ENCODE results near the gene RNF214. TPM values are rescaled to one million over a fixed set of nuclear protein-coding genes. Genes with fewer than 3 reads are reported as not detected.
A peak's percentile ranks its signal among the peaks of the same experiment; 100 is the strongest.

Gene RNF214
- total RNA-seq, 1 experiment from 2014 or later = 28.1 TPM

- TF ChIP-seq CTCF (conservative IDR thresholded peaks at IDR 0.05) (peak; percentile 34; the same call in 1 of the 2 replicates), EZH2 (IDR thresholded peaks at IDR 0.05; ENCODE audit: low read depth) (no peak)
- Histone ChIP-seq H3K4me3 (no peak overlapping the region), H3K9me3 (ENCODE audit: insufficient read depth, low read depth) (no peaks in the 10 kb centered on the region), H3K27me3 (ENCODE audit: insufficient read depth, low read depth) (no peaks in the 10 kb centered on the region), H3K4me2 (no peak overlapping the region), H3K79me2 (ENCODE audit: low read depth) (no peaks in the 10 kb centered on the region), H3K27ac (no peak overlapping the region), H3K4me1 (replicated peaks; ENCODE audit: insufficient read depth) (no peaks in the 10 kb centered on the region), H2AFZ (no peak overlapping the region), H3K9me2 (ENCODE audit: insufficient read depth) (no peaks in the 10 kb centered on the region), H3K36me3 (ENCODE audit: low read depth) (no peaks in the 10 kb centered on the region), H4K20me1 (ENCODE audit: insufficient read depth) (no peaks in the 10 kb centered on the region; the same call in 1 of the 2 replicates), H3F3A (ENCODE audit: insufficient read depth, low read depth) (no peaks in the 10 kb centered on the region)
- intact Hi-C loops (cut with micrococcal nuclease; ENCODE audit: unreplicated experiment) = no loop called here
- DNase-seq = no peak
- POLR2A ChIA-PET (ENCODE audit: unreplicated experiment) = no interaction called here
- no TSS peak for BruUV-seq (replicated peaks)
- CTCF ChIA-PET = no interaction called here
Observed at GRCh38 chr11:117197516-117198456, 34.7 kb upstream of the RNF214 start.

GRCh38 chr11:117198613-117199012, 33.9 kb upstream of the RNF214 start:
- no peak for TF ChIP-seq EZH2 (IDR thresholded peaks at IDR 0.05; ENCODE audit: low read depth)
- TF ChIP-seq CTCF (conservative IDR thresholded peaks at IDR 0.05) = no peak
- no peaks in the 10 kb centered on the region for H3K79me2 ChIP-seq (ENCODE audit: low read depth)

GRCh38 chr11:117199053-117199915, 33.2 kb upstream of the RNF214 start, which contains the start of gene TAGLN:
Gene TAGLN, plus strand, starts transcription at chr11:117199370. Its CDS starts 3,644 bp downstream, at chr11:117203014.
- Histone ChIP-seq H3K9me2 (ENCODE audit: insufficient read depth) (no peaks in the 10 kb centered on the region), H3F3A (ENCODE audit: insufficient read depth, low read depth) (no peaks in the 10 kb centered on the region), H4K20me1 (ENCODE audit: insufficient read depth) (no peaks in the 10 kb centered on the region; the same call in 1 of the 2 replicates), H3K36me3 (ENCODE audit: low read depth) (no peaks in the 10 kb centered on the region), H3K27ac (no peak within 1 kb of the TSS), H3K4me2 (no peak within 1 kb of the TSS), H3K79me2 (ENCODE audit: low read depth) (no peaks in the 10 kb centered on the region), H2AFZ (no peak within 1 kb of the TSS), H3K4me3 (no peak within 1 kb of the TSS), H3K27me3 (ENCODE audit: insufficient read depth, low read depth) (no peaks in the 10 kb centered on the region), H3K9me3 (ENCODE audit: insufficient read depth, low read depth) (no peaks in the 10 kb centered on the region), H3K4me1 (replicated peaks; ENCODE audit: insufficient read depth) (no peaks in the 10 kb centered on the region)
- TF ChIP-seq EZH2 (IDR thresholded peaks at IDR 0.05; ENCODE audit: low read depth) = no peak
- no peak for TF ChIP-seq CTCF (conservative IDR thresholded peaks at IDR 0.05)
- intact Hi-C loops (cut with micrococcal nuclease; ENCODE audit: unreplicated experiment) = no loop called here
- ChIA-PET CTCF (no interaction called here), POLR2A (ENCODE audit: unreplicated experiment) (no interaction called here)
- DNase-seq = peak in 1 of 2 experiments; percentile 69
- BruUV-seq (replicated peaks) = TSS peak; percentile 93

More at GRCh38 chr11:117198613-117199012, 33.9 kb upstream of the RNF214 start:
- Histone ChIP-seq H3K27ac (no peak overlapping the region), H2AFZ (no peak overlapping the region), H3K27me3 (ENCODE audit: insufficient read depth, low read depth) (no peaks in the 10 kb centered on the region), H3K9me3 (ENCODE audit: insufficient read depth, low read depth) (no peaks in the 10 kb centered on the region), H3K4me2 (no peak overlapping the region), H3F3A (ENCODE audit: insufficient read depth, low read depth) (no peaks in the 10 kb centered on the region), H3K36me3 (ENCODE audit: low read depth) (no peaks in the 10 kb centered on the region), H3K4me1 (replicated peaks; ENCODE audit: insufficient read depth) (no peaks in the 10 kb centered on the region), H4K20me1 (ENCODE audit: insufficient read depth) (no peaks in the 10 kb centered on the region; the same call in 1 of the 2 replicates), H3K4me3 (no peak overlapping the region), H3K9me2 (ENCODE audit: insufficient read depth) (no peaks in the 10 kb centered on the region)
- DNase-seq = no peak
- ChIA-PET CTCF (no interaction called here), POLR2A (ENCODE audit: unreplicated experiment) (no interaction called here)
- intact Hi-C loops (cut with micrococcal nuclease; ENCODE audit: unreplicated experiment) = no loop called here
- BruUV-seq (replicated peaks) = no TSS peak
